Measurements from ENCODE around the gene ZNF438. TPM values are rescaled to one million over a fixed set of nuclear protein-coding genes. Genes with fewer than 3 reads are reported as not detected.

The ZNF438 gene
- total and polyA plus RNA-seq, 2 of the 13 experiments (the other 11 are each of a cell fraction or from before 2014, with no cell fraction given), result 0.75 to 0.83 TPM

GRCh38 chr10:30846710-30847109 is 185.0 kb downstream of the ZNF438 start:
- ATAC-seq, result no peak
- Histone ChIP-seq H3K9me3 (ENCODE audit: low read length) (no peaks in the 10 kb centered on the region), H3K79me2 (ENCODE audit: insufficient read depth, low read length) (no peaks in the 10 kb centered on the region), H3K36me3 (replicated peaks in 1 of 2; ENCODE audit: control insufficient read depth in 1 of 2, insufficient read depth in 2 of 2, low read length in 2 of 2) (no peaks in the 10 kb centered on the region), H3K4me1 (ENCODE audit: insufficient read depth, low read length) (no peaks in the 10 kb centered on the region), H3K9ac (ENCODE audit: insufficient read depth, low read depth, low read length) (no peak overlapping the region), H3K27me3 (ENCODE audit: control insufficient read depth in 1 of 2, insufficient read depth in 2 of 2, low read length in 2 of 2) (peaks cover 2 to 11% of the 10 kb centered on the region in 2 experiments; a peak in 3 of 5 replicates), H3K4me2 (ENCODE audit: low read depth, low read length) (no peak overlapping the region), H3K4me3 (replicated peaks in 1 of 3; ENCODE audit: insufficient read depth in 1 of 3, low read depth in 2 of 3, low read length in 3 of 3) (no peak overlapping the region), H3K27ac (ENCODE audit: extremely low read length, insufficient read depth, low read length) (no peak overlapping the region), H2AFZ (ENCODE audit: low read length) (no peak overlapping the region), H4K20me1 (ENCODE audit: insufficient read depth, low read length) (no peaks in the 10 kb centered on the region)
- in situ Hi-C loops (cut with HindIII; ENCODE audit: extremely low pct_ligation_motif_present, low pct_unique_long_range_greater_than_20kb) (no loop called here), intact Hi-C loops (cut with micrococcal nuclease; ENCODE audit: unreplicated experiment) (no loop called here)
- ChIA-PET POLR2A (no interaction called here), CTCF (ENCODE audit: low intra/inter-chr PET ratio, low total read pairs) (no interaction called here)
- no peak for DNase-seq (ENCODE audit: low spot score)
- WGBS (ENCODE audit: low lambda C conversion rate), result 26% methylated on average over 2 of the region's 4 CpGs
- BruUV-seq (replicated peaks), result no TSS peak
- no peak for FAIRE-seq
- TF ChIP-seq TFAP4 (IDR thresholded peaks at IDR 0.05; ENCODE audit: borderline replicate concordance, low read depth) (no peak), PRDM15 (CRISPR knock-in tag; IDR thresholded peaks at IDR 0.05) (no peak), ZBTB40 (IDR thresholded peaks at IDR 0.05) (no peak), ZBTB40 (CRISPR knock-in tag; IDR thresholded peaks at IDR 0.05) (no peak), PRPF4 (IDR thresholded peaks at IDR 0.05; ENCODE audit: low read depth, low read length, poor library complexity, severe bottlenecking) (no peak), ZNF790 (CRISPR knock-in tag; IDR thresholded peaks at IDR 0.05; ENCODE audit: borderline replicate concordance) (no peak), RFXAP (CRISPR knock-in tag; IDR thresholded peaks at IDR 0.05; ENCODE audit: borderline replicate concordance) (no peak), MLLT10 (CRISPR knock-in tag; IDR thresholded peaks at IDR 0.05) (no peak), CEBPG (CRISPR knock-in tag; IDR thresholded peaks at IDR 0.05) (no peak), MNT (IDR thresholded peaks at IDR 0.05) (no peak)

Measured in HepG2 (cell line).